H1 (cell line): ENCODE measurements around the gene XNDC1N. TPM values are rescaled to one million over a fixed set of nuclear protein-coding genes. Genes with fewer than 3 reads are reported as not detected.

ENCODE experiments used
- CTCF ChIA-PET: fragments of 300-600 bp; sonication (Branson Sonifier 250); formaldehyde crosslinking; loops from one replicate; lab custom pipeline; 2021; ENCODE audit not compliant: partially characterized antibody; lab: Charles Lee
- POLR2A ChIA-PET: fragments of 300-600 bp; sonication (Branson Sonifier 250); formaldehyde crosslinking; loops from one replicate; lab custom pipeline; 2021; ENCODE audit warnings: inconsistent platforms; ENCODE audit not compliant: partially characterized antibody; lab: Charles Lee
- DNase-seq, 2 experiments: peaks; one replicate each; pipeline versions ENCODE4 v3.0.0 to v3.0.0-alpha.2; 2010 to 2022; ENCODE audit warnings: low spot score in 2 of 2, low read depth in 1 of 2, mixed read lengths in 1 of 2
- FAIRE-seq: peaks from 2 replicates; lab custom pipeline; 2011; peaks lifted over from hg19 to GRCh38; lab: Jason Lieb, UNC
- H2AFZ ChIP-seq: 2 replicates; pipeline ENCODE4 v1.8.1; 2012; ENCODE audit warnings: low read length, inconsistent platforms
- H2AK5ac ChIP-seq: 2 replicates; pipeline ENCODE4 v1.6.1; 2013; ENCODE audit warnings: low read depth, low read length
- H2BK120ac ChIP-seq: replicated peaks from 2 replicates; pipeline ENCODE3; 2013; ENCODE audit warnings: low read depth, low read length, inconsistent platforms
- H2BK12ac ChIP-seq: 2 replicates; pipeline ENCODE4 v1.6.1; 2013; ENCODE audit warnings: low read depth, low read length
- H2BK15ac ChIP-seq: 2 replicates; pipeline ENCODE4 v1.6.1; 2013; ENCODE audit warnings: low read length
- H2BK20ac ChIP-seq: 2 replicates; pipeline ENCODE4 v1.6.1; 2013; ENCODE audit warnings: low read length
- H2BK5ac ChIP-seq: 2 replicates; pipeline ENCODE4 v1.6.1; 2013; ENCODE audit warnings: low read depth, low read length
- H3K14ac ChIP-seq: 2 replicates; pipeline ENCODE4 v1.6.1; 2013; ENCODE audit warnings: inconsistent platforms; ENCODE audit not compliant: insufficient read length
- H3K18ac ChIP-seq: 2 replicates; pipeline ENCODE4 v1.6.1; 2013; ENCODE audit warnings: low read length; ENCODE audit errors: extremely low read depth
- H3K23ac ChIP-seq: 2 replicates; pipeline ENCODE4 v1.6.1; 2013; ENCODE audit warnings: inconsistent platforms; ENCODE audit not compliant: insufficient read length
- H3K23me2 ChIP-seq: 2 replicates; pipeline ENCODE4 v1.6.1; 2013; ENCODE audit warnings: low read depth, low read length
- H3K27ac ChIP-seq: 2 replicates; pipeline ENCODE4 v1.6.1; 2011; ENCODE audit warnings: low read depth, low read length, inconsistent platforms
- H3K27me3 ChIP-seq, 4 experiments: replicated peaks in 1 of 4; 1 replicate in 1 of 4; 2 replicates in 3 of 4; pipeline versions ENCODE4 v1.6.1 to v1.8.1; 2011 to 2013; ENCODE audit warnings: low read length in 3 of 4, mild to moderate bottlenecking in 3 of 4, inconsistent platforms in 2 of 4, mixed read lengths in 2 of 4, moderate library complexity in 1 of 4; ENCODE audit not compliant: control insufficient read depth in 3 of 4, insufficient read depth in 3 of 4; ENCODE audit errors: extremely low read depth in 1 of 4
- H3K36me3 ChIP-seq, 4 experiments: 2 replicates each; pipeline versions ENCODE4 v1.6.1 to v1.8.1; 2011 to 2013; ENCODE audit warnings: mild to moderate bottlenecking in 4 of 4, low read length in 3 of 4, moderate library complexity in 2 of 4, control low read depth in 1 of 4, inconsistent platforms in 1 of 4; ENCODE audit not compliant: insufficient read depth in 4 of 4, control insufficient read depth in 2 of 4
- H3K4ac ChIP-seq: replicated peaks from 2 replicates; pipeline ENCODE3; 2013; ENCODE audit warnings: low read length, low read depth, mixed read lengths, inconsistent platforms; ENCODE audit not compliant: insufficient read length
- H3K4me1 ChIP-seq, 4 experiments: replicated peaks in 1 of 4; 1 replicate in 1 of 4; 2 replicates in 3 of 4; pipeline versions ENCODE4 v1.6.1 to v1.8.1; 2011 to 2013; ENCODE audit warnings: low read length in 3 of 4, inconsistent platforms in 2 of 4, mixed read lengths in 1 of 4; ENCODE audit not compliant: insufficient read depth in 4 of 4, control insufficient read depth in 3 of 4
- H3K4me2 ChIP-seq, 2 experiments: 2 replicates each; pipeline versions ENCODE4 v1.6.1 to v1.8.1; 2011 to 2013; ENCODE audit warnings: low read depth in 2 of 2, low read length in 2 of 2, control low read depth in 1 of 2, inconsistent platforms in 1 of 2, mild to moderate bottlenecking in 1 of 2; ENCODE audit not compliant: insufficient read depth in 1 of 2
- H3K4me3 ChIP-seq, 4 experiments: fragments of 200-600, 300-600 bp in 1 of 4; sonication (generic), shearing (Covaris generic), sonication (Bioruptor Twin) in 1 of 4; 2 replicates each; pipeline versions ENCODE4 v1.5.1 to v1.8.1; 2011 to 2016; ENCODE audit warnings: low read length in 4 of 4, low read depth in 3 of 4, control low read depth in 2 of 4, inconsistent platforms in 2 of 4, mild to moderate bottlenecking in 2 of 4, mixed read lengths in 1 of 4, moderate library complexity in 1 of 4; ENCODE audit not compliant: insufficient read depth in 2 of 4; ENCODE audit errors: extremely low read depth in 1 of 4
- H3K56ac ChIP-seq: replicated peaks from 2 replicates; pipeline ENCODE3; 2013; ENCODE audit warnings: low read depth, mild to moderate bottlenecking, mixed read lengths, low read length, inconsistent platforms; ENCODE audit not compliant: insufficient read length
- H3K79me1 ChIP-seq: 2 replicates; pipeline ENCODE4 v1.6.1; 2013; ENCODE audit warnings: low read depth, low read length, control low read depth
- H3K79me2 ChIP-seq, 2 experiments: 2 replicates each; pipeline versions ENCODE4 v1.6.1 to v1.8.1; 2012 to 2013; ENCODE audit warnings: low read length in 2 of 2, mild to moderate bottlenecking in 2 of 2, inconsistent platforms in 1 of 2; ENCODE audit not compliant: insufficient read depth in 2 of 2, control insufficient read depth in 1 of 2
- H3K9ac ChIP-seq, 4 experiments: replicated peaks in 1 of 4; 1 replicate in 1 of 4; 2 replicates in 3 of 4; pipeline versions ENCODE4 v1.6.1 to v1.8.1; 2011 to 2013; ENCODE audit warnings: low read depth in 3 of 4, low read length in 3 of 4, control low read depth in 2 of 4, mild to moderate bottlenecking in 2 of 4, moderate library complexity in 2 of 4, inconsistent platforms in 1 of 4; ENCODE audit errors: extremely low read depth in 1 of 4
- H3K9me3 ChIP-seq, 2 experiments: 2 replicates each; pipeline versions ENCODE4 v1.6.1 to v1.8.1; 2012 to 2013; ENCODE audit warnings: mild to moderate bottlenecking in 2 of 2, moderate library complexity in 2 of 2, control low read depth in 1 of 2, inconsistent platforms in 1 of 2, low read depth in 1 of 2, low read length in 1 of 2, mixed read lengths in 1 of 2; ENCODE audit not compliant: insufficient read depth in 2 of 2
- H4K20me1 ChIP-seq, 2 experiments: replicated peaks in 1 of 2; 2 replicates each; pipeline versions ENCODE3 to v1.8.1; 2011 to 2013; ENCODE audit warnings: inconsistent platforms in 2 of 2, low read length in 2 of 2, mild to moderate bottlenecking in 1 of 2; ENCODE audit not compliant: insufficient read depth in 2 of 2, control insufficient read depth in 1 of 2
- H4K5ac ChIP-seq: 2 replicates; pipeline ENCODE4 v1.6.1; 2013; ENCODE audit warnings: low read length, low read depth, mixed read lengths, inconsistent platforms; ENCODE audit not compliant: insufficient read length
- H4K8ac ChIP-seq: 2 replicates; pipeline ENCODE4 v1.8.0; 2013; ENCODE audit warnings: mild to moderate bottlenecking, moderate library complexity, low read length, inconsistent platforms; ENCODE audit not compliant: insufficient read depth; ENCODE audit errors: extremely low read depth
- H4K91ac ChIP-seq: replicated peaks from 2 replicates; pipeline ENCODE3; 2013; ENCODE audit warnings: low read length, mixed read lengths, inconsistent platforms; ENCODE audit not compliant: insufficient read length
- FOSL1 ChIP-seq: IDR thresholded peaks from 2 replicates; pipeline ENCODE4 v1.6.1; 2011; ENCODE audit warnings: mild to moderate bottlenecking, low read depth, low read length, moderate library complexity; ENCODE audit not compliant: insufficient read depth
- WGBS, 2 experiments: shearing (Covaris generic) in 1 of 2; methylation state at CpG; one replicate each; pipeline versions ENCODE4 v1.1.6 to v1.1.7; 2013 to 2015; ENCODE audit warnings: low lambda C conversion rate in 2 of 2, mixed read lengths in 2 of 2, inconsistent platforms in 1 of 2, low coverage in 1 of 2, missing lambda C conversion rate in 1 of 2; ENCODE audit not compliant: insufficient replicate concordance in 2 of 2, insufficient coverage in 1 of 2, insufficient read length in 1 of 2; ENCODE audit errors: extremely low coverage in 1 of 2, missing lambda C conversion rate in 1 of 2; 5-methylcytosine and 5-hydroxymethylcytosine counted together
- polyA plus RNA-seq, 7 experiments: library from polyadenylated mRNA; depleted of rRNA in 3 of 7; stranded (reverse) in 5 of 7; unstranded in 2 of 7; fragments of >200 nt in 5 of 7; fragments of 200-250 nt in 2 of 7; gene quantifications; 1 replicate in 5 of 7; 2 replicates in 1 of 7; 4 replicates in 1 of 7; pipeline versions ENCODE4 v1.2.1 to v1.2.3, GENCODE V29; 2011 to 2013; ENCODE audit warnings: missing spikeins in 2 of 7, mixed read lengths in 2 of 7
- total RNA-seq: library from RNA; stranded (reverse); fragmentation: NEBNext Ultra II Directional; extraction: Animal tissue kit (Norgen Biotek cat#: 25700); gene quantifications from 2 replicates; pipeline ENCODE4 v1.2.1, GENCODE V29; 2021

The XNDC1N gene
- total and polyA plus RNA-seq, 2 of the 8 experiments (the other 6 are each of a cell fraction or from before 2014, with no cell fraction given), result 5.8 to 7.5 TPM

GRCh38 chr11:71951741-71952310 lies 23.4 kb upstream of the XNDC1N start:
- H3K27me3 ChIP-seq, result no peaks in the 10 kb centered on the region
- no peaks in the 10 kb centered on the region for H3K9me3 ChIP-seq
- no peak overlapping the region for H4K8ac ChIP-seq
- no peak overlapping the region for H3K56ac ChIP-seq
- no peak overlapping the region for H3K4me2 ChIP-seq
- no peak overlapping the region for H3K27ac ChIP-seq
- H3K23ac ChIP-seq, result no peak overlapping the region
- H2AFZ ChIP-seq, result no peak overlapping the region
- H2BK12ac ChIP-seq, result no peak overlapping the region
- FAIRE-seq (no peak), DNase-seq (no peak)
- no peak overlapping the region for H3K9ac ChIP-seq
- peaks cover 0 to 57% of the 10 kb centered on the region in 2 experiments; a peak in 2 of 4 replicates for H3K79me2 ChIP-seq
- H3K23me2 ChIP-seq, result no peaks in the 10 kb centered on the region
- 76% methylated on average over 4 of the region's 4 CpGs; no CpG with 5 or more reads in 1 of the 2 experiments for WGBS, 2 experiments
- no peak overlapping the region for H4K5ac ChIP-seq
- no peak overlapping the region for H2BK15ac ChIP-seq
- CTCF ChIA-PET, result interaction anchor here (0.6 to 1.5 kb wide), 3 partner anchors 8 to 368 kb away, joined by 3 read pairs; no protein-coding TSS in a partner anchor
- H4K20me1 ChIP-seq, result peaks cover 4 to 8% of the 10 kb centered on the region in 2 experiments
- no peak overlapping the region for H2BK5ac ChIP-seq
- H2BK20ac ChIP-seq, result no peak overlapping the region
- H3K79me1 ChIP-seq, result 0 out of 2 replicates have a peak, but pooled peaks cover 3% of the 10 kb centered on the region
- no peaks in the 10 kb centered on the region for H3K4me1 ChIP-seq
- no peaks in the 10 kb centered on the region for H3K36me3 ChIP-seq
- H3K18ac ChIP-seq, result no peak overlapping the region
- POLR2A ChIA-PET, result no interaction called here
- H2BK120ac ChIP-seq, result no peak overlapping the region
- no peak overlapping the region for H3K14ac ChIP-seq
- no peak overlapping the region for H4K91ac ChIP-seq
- H3K4ac ChIP-seq, result no peak overlapping the region
- H3K4me3 ChIP-seq, result no peak overlapping the region
- H2AK5ac ChIP-seq, result no peak overlapping the region
- TF ChIP-seq FOSL1, result no peak
